OCI-LY7 (cell line): ENCODE measurements around the gene ABHD18. TPM values are rescaled to one million over a fixed set of nuclear protein-coding genes. Genes with fewer than 3 reads are reported as not detected.
"Not testable (repeated sequence)": the region's sequence is repeated elsewhere in the genome, so short reads cannot be mapped to it uniquely, and the experiment has no call there.

ENCODE experiments used
- BruUV-seq: library from RNA; stranded (reverse); fragments of 400-500 nt; replicated peaks from 2 replicates; lab custom pipeline; 2021; lab: Mats Ljungman, UMichigan
- CTCF ChIA-PET: fragments of 300-600 bp; sonication (Branson Sonifier 250); formaldehyde crosslinking; loops from one replicate; lab custom pipeline; 2022; ENCODE audit warnings: antibody characterized with exemption; ENCODE audit not compliant: unreplicated experiment; lab: Charles Lee
- POLR2A ChIA-PET: fragments of 300-600 bp; sonication (Branson Sonifier 250); formaldehyde crosslinking; loops from one replicate; lab custom pipeline; 2022; ENCODE audit warnings: antibody characterized with exemption; lab: Charles Lee
- DNase-seq: peaks from one replicate; pipeline ENCODE4 v3.0.0-alpha.2; 2015; ENCODE audit warnings: low spot score
- H2AFZ ChIP-seq: fragments of 200-600 bp; sonication (generic), shearing (Covaris generic); 2 replicates; pipeline ENCODE4 v1.6.1; 2014; ENCODE audit warnings: mild to moderate bottlenecking, antibody characterized with exemption, low read length, moderate library complexity
- H3K27ac ChIP-seq: fragments of 200-600 bp; sonication (generic); 2 replicates; pipeline ENCODE4 v1.5.1; 2014; ENCODE audit warnings: mixed run types, low read depth, mild to moderate bottlenecking, moderate library complexity, low read length, inconsistent platforms; ENCODE audit not compliant: poor library complexity, severe bottlenecking
- H3K36me3 ChIP-seq: fragments of 200-600 bp; sonication (generic); 2 replicates; pipeline ENCODE4 v1.6.1; 2014; ENCODE audit warnings: mild to moderate bottlenecking, antibody characterized with exemption, low read length, moderate library complexity, mixed read lengths; ENCODE audit not compliant: insufficient read depth
- H3K4me1 ChIP-seq: fragments of 200-600 bp; sonication (generic); 2 replicates; pipeline ENCODE4 v1.5.1; 2014; ENCODE audit warnings: mild to moderate bottlenecking, low read length; ENCODE audit not compliant: insufficient read depth, poor library complexity, severe bottlenecking
- H3K4me2 ChIP-seq: fragments of 200-600 bp; sonication (generic); 2 replicates; pipeline ENCODE4 v1.6.1; 2014; ENCODE audit warnings: mild to moderate bottlenecking, low read length
- H3K4me3 ChIP-seq: fragments of 200-600 bp; sonication (generic); 2 replicates; pipeline ENCODE4 v1.5.1; 2014; ENCODE audit warnings: mild to moderate bottlenecking, low read depth, low read length; ENCODE audit not compliant: poor library complexity, severe bottlenecking
- H3K79me2 ChIP-seq: fragments of 200-600 bp; sonication (generic); 2 replicates; pipeline ENCODE4 v1.6.1; 2016; ENCODE audit warnings: low read depth, mild to moderate bottlenecking, low read length, moderate library complexity, mixed read lengths; ENCODE audit not compliant: insufficient read depth
- H3K9me2 ChIP-seq: fragments of 200-600 bp; sonication (generic); 2 replicates; pipeline ENCODE4 v1.6.1; 2016; ENCODE audit warnings: mild to moderate bottlenecking, low read length, mixed read lengths; ENCODE audit not compliant: insufficient read depth
- H3K9me3 ChIP-seq: fragments of 200-600 bp; sonication (generic); 2 replicates; pipeline ENCODE4 v1.6.1; 2014; ENCODE audit warnings: mild to moderate bottlenecking, mixed run types, low read length, mixed read lengths
- H4K20me1 ChIP-seq: fragments of 200-600 bp; sonication (generic); 2 replicates; pipeline ENCODE4 v1.6.1; 2014; ENCODE audit warnings: mild to moderate bottlenecking, antibody characterized with exemption, low read length, moderate library complexity, mixed read lengths; ENCODE audit not compliant: insufficient read depth
- EZH2phosphoT487 ChIP-seq: fragments of 200-600 bp; sonication (generic); IDR thresholded peaks from 2 replicates; pipeline ENCODE4 v1.6.1; 2018; ENCODE audit warnings: low read depth, borderline replicate concordance, mild to moderate bottlenecking, mixed run types, antibody characterized with exemption, low read length, moderate library complexity, mixed read lengths
- intact Hi-C: fragments of 100-400 bp; cut with micrococcal nuclease; formaldehyde crosslinking; loops from one replicate; pipeline ENCODE4 v1.10.0; 2022; ENCODE audit not compliant: unreplicated experiment
- total RNA-seq, 2 experiments: library from RNA; depleted of rRNA in 1 of 2; stranded (reverse); fragments of >200 nt in 1 of 2; shearing (Covaris generic) in 1 of 2; gene quantifications; 2 replicates each; pipeline ENCODE4 v1.2.3, GENCODE V29; 2014 to 2022
- TF ChIP-seq, protein P1 (sequence below): fragments of 200-600 bp; sonication (generic); conservative IDR thresholded peaks from 2 replicates; pipeline ENCODE4 v1.5.1; 2014; ENCODE audit warnings: mild to moderate bottlenecking, antibody characterized with exemption, low read length, moderate library complexity, mixed read lengths

ABHD18 gene
- total RNA-seq, 2 experiments from 2014 or later = 10.4 to 12.7 TPM

DNA sequence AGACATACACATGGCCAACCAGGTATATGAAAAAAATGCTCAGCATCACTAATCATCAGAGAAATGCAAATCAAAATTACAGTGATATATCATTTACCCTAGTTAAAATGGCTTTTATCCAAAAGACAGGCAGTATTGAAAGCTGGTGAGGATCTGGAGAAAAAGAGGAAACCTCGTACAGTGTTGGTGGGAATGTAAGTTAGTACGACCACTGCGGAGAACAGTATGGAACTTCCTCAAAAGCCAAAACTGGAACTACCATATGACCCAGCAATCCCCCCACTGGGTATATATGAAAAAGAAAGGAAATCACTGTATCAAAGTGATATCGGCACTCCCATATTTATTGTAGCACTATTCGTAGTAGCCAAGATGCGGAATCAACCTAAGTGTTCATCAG, 23.4 kb downstream of the ABHD18 start:
- no TSS peak for BruUV-seq
- no peak for DNase-seq
- no peak overlapping the region for H2AFZ ChIP-seq
- ChIA-PET POLR2A (interaction anchor here (1.1 kb wide), 1 partner anchor 9 kb away, joined by 4 read pairs; no protein-coding TSS in a partner anchor), CTCF (no interaction called here)
- H3K27ac ChIP-seq = no peak overlapping the region
- H3K9me2 ChIP-seq = no peaks in the 10 kb centered on the region
- H3K9me3 ChIP-seq = no peaks in the 10 kb centered on the region
- peaks cover 4% of the 10 kb centered on the region; the same call in 1 of the 2 replicates for H3K36me3 ChIP-seq
- no peaks in the 10 kb centered on the region for H3K4me1 ChIP-seq
- TF ChIP-seq, protein P1, sequence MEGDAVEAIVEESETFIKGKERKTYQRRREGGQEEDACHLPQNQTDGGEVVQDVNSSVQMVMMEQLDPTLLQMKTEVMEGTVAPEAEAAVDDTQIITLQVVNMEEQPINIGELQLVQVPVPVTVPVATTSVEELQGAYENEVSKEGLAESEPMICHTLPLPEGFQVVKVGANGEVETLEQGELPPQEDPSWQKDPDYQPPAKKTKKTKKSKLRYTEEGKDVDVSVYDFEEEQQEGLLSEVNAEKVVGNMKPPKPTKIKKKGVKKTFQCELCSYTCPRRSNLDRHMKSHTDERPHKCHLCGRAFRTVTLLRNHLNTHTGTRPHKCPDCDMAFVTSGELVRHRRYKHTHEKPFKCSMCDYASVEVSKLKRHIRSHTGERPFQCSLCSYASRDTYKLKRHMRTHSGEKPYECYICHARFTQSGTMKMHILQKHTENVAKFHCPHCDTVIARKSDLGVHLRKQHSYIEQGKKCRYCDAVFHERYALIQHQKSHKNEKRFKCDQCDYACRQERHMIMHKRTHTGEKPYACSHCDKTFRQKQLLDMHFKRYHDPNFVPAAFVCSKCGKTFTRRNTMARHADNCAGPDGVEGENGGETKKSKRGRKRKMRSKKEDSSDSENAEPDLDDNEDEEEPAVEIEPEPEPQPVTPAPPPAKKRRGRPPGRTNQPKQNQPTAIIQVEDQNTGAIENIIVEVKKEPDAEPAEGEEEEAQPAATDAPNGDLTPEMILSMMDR = no peak
- TF ChIP-seq EZH2phosphoT487 = no peak
- no peaks in the 10 kb centered on the region for H3K79me2 ChIP-seq
- H3K4me3 ChIP-seq = no peak overlapping the region
- intact Hi-C loops = no loop called here
- H3K4me2 ChIP-seq = no peak overlapping the region
- H4K20me1 ChIP-seq = no peaks in the 10 kb centered on the region

GRCh38 chr4:127993151-127993550, 27.9 kb downstream of the ABHD18 start:
- TF ChIP-seq, protein P1 = no peak
- no peak for TF ChIP-seq EZH2phosphoT487
- H3K4me2 ChIP-seq = no peak overlapping the region
- H2AFZ ChIP-seq = no peak overlapping the region
- no peaks in the 10 kb centered on the region for H3K9me2 ChIP-seq
- H3K36me3 ChIP-seq = 0 out of 2 replicates have a peak, but pooled peaks cover 14% of the 10 kb centered on the region
- no TSS peak for BruUV-seq
- no peaks in the 10 kb centered on the region for H4K20me1 ChIP-seq
- peaks cover 7% of the 10 kb centered on the region; the same call in 1 of the 2 replicates for H3K9me3 ChIP-seq
- no peaks in the 10 kb centered on the region for H3K79me2 ChIP-seq
- H3K27ac ChIP-seq = no peak overlapping the region
- peaks cover 5% of the 10 kb centered on the region for H3K4me1 ChIP-seq
- no peak for DNase-seq
- H3K4me3 ChIP-seq = no peak overlapping the region
- POLR2A ChIA-PET = interaction anchor here (0.6 to 1.3 kb wide), 2 partner anchors 11 to 107 kb away, joined by 3 read pairs; no protein-coding TSS in a partner anchor
- CTCF ChIA-PET = no interaction called here
- intact Hi-C loops = no loop called here

DNA sequence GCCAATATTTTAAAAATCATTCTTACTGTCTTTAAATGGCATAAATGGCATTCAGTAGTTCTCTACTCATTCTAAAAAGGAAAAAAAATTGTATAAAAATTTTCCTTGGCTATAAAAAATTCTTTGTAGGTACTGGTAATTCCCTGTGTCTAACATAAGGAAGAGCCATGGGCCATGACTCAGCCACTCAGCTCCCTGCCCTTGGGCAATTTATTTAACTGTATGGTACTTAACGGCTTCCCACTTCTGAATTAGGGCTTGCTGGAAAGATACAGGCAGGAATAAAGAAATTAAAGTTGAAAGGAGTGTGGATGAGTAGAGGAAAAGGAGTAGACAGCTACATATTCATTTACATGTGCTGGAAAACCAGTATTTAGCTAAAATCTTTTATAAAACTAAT, 30.6 kb downstream of the ABHD18 start:
- peaks cover 7% of the 10 kb centered on the region for H3K9me3 ChIP-seq
- POLR2A ChIA-PET = no interaction called here
- H4K20me1 ChIP-seq = no peaks in the 10 kb centered on the region
- no peaks in the 10 kb centered on the region for H3K9me2 ChIP-seq
- H3K4me1 ChIP-seq = peaks cover 5% of the 10 kb centered on the region
- no peaks in the 10 kb centered on the region for H3K79me2 ChIP-seq
- no peak overlapping the region for H3K4me3 ChIP-seq
- CTCF ChIA-PET = no interaction called here
- peaks cover 22% of the 10 kb centered on the region; the same call in 1 of the 2 replicates for H3K36me3 ChIP-seq
- no peak for DNase-seq
- no TSS peak for BruUV-seq
- H3K4me2 ChIP-seq = no peak overlapping the region
- intact Hi-C loops = no loop called here
- no peak overlapping the region for H3K27ac ChIP-seq
- H2AFZ ChIP-seq = no peak overlapping the region
- TF ChIP-seq EZH2phosphoT487 = no peak

GRCh38 chr4:127996521-127996920, 31.3 kb downstream of the ABHD18 start:
- H3K4me3 ChIP-seq, H4K20me1 ChIP-seq, H3K4me2 ChIP-seq, CTCF ChIA-PET, BruUV-seq, H3K27ac ChIP-seq, DNase-seq, H3K9me3 ChIP-seq, H3K4me1 ChIP-seq, H2AFZ ChIP-seq, POLR2A ChIA-PET, H3K79me2 ChIP-seq, H3K9me2 ChIP-seq, intact Hi-C loops: not testable (repeated sequence)
- H3K36me3 ChIP-seq = peaks cover 22% of the 10 kb centered on the region; the same call in 1 of the 2 replicates
